AG09319 (cell line): ENCODE measurements around the gene MYO10.
A peak's percentile ranks its signal among the peaks of the same experiment; 100 is the strongest.

Experiments
- DNase-seq: peaks from one replicate; pipeline ENCODE4 v3.0.0-alpha.2; 2010; ENCODE audit warnings: low read depth; ENCODE audit errors: extremely low read depth
- CTCF ChIP-seq: IDR thresholded peaks from 2 replicates; pipeline ENCODE4 v1.5.1; 2011; ENCODE audit warnings: low read depth, mild to moderate bottlenecking, inconsistent platforms, low read length, moderate library complexity

The MYO10 gene

DNA sequence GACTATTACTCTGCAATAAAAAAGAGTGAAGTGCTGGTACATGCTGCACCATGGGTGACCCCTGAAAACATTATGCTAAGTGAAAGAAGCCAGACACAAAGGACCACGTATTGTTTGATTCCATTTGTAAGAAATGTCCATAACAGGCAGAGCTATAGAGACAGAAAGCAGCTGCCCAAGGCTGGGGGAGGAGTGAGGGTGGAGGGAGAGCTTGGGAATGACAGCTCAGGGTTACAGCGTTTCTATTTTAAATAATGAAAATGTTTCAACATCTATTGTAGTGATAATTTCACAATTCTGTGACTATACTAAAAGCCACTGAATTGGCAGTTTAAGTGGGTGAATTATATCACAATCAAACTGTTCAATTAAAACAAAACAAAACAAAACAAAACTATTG, 81.7 kb downstream of the MYO10 start:
- DNase-seq = no peak
- no peak for TF ChIP-seq CTCF

DNA sequence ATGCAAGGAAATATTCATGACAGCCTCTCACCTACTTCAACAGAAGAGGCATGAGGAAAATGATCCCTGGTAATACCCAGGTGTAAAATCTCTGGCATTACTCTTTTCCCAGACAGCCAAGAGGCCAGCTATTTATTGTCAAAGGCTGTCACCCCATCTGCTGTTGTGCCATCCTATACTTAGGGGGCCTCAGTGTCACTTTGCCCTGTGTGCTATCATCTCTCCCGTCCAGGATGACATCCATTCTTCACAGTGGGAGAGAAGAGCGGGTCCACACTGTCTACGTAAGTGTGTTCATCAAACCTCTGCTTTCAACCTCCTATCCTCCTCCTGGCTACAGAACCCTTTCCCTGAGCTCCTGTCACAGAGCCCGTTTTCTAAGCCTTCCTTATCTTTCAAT, 82.6 kb downstream of the MYO10 start:
- no peak for DNase-seq
- TF ChIP-seq CTCF = no peak

DNA sequence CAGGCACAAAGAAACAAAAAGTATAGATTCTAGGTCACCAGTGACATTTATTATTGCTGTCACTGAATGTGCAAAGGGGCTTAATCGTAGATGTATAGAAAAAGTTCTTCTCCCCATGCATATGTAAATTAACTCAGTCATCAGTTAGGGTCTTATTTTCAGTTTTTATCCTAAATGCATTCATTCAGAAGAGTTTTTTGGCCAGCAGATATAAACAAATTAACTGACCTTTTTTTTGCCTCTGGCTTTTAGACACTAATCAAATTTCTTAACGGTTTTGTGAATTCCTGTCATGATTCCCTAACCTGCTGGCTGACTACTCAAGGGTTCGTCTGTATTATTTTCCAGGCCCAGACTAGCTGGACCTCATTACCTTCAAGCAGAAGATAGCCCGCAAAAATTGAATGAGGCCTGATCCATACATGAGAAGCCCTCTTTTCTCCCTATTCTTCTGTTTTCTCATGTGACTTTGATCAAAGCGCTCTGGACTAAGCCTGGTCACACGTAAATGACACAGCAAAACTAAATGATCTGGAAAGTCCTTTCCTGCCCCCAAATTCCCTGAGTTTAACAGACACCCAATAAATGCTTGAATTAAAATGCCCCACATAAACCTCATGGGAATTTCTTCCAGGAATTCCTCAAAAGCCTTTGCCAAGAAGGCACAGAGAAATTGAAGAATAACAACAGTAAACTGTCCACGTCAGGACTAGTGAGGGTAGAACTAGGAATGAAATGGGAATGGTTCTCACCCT, 83.7 kb downstream of the MYO10 start:
- DNase-seq = no peak
- no peak for TF ChIP-seq CTCF

DNA sequence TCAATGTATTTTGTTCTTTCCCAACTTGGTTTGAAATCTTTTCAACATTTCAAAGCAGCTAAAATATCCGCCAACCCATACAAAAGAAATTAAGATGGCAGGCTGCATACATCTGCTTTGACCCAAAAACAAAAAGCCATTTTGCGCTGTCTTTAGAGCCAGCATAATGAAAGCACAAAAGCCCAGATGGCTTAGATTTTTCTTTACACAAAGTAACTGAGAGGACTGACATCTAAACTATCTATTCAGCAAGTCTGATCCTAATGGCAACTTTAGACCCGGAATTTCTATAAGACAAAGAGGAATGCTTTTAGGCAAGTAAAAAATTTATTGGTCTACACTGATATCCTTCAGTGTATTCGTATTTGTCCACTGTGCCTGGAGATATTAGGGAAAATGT, 86.3 kb downstream of the MYO10 start:
- no peak for TF ChIP-seq CTCF
- DNase-seq = no peak

DNA sequence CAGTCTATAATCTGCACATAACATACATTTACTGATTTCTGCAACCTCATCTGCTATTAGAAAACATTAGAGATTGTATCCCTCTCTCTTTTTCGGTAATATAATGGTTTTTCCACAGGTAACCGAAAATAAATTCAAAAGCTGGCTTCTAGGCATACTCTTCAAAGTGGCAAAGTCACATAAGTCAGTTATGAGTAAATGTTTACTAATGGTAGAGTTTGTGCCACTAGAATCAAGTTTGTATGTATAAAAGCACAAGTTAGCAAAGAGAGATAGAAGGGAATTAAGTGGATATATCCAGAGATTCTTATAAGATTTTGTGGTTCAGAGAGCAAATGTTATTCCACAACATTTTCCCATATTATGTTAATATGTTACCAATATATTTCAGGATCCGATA, 86.9 kb downstream of the MYO10 start:
- no peak for TF ChIP-seq CTCF
- no peak for DNase-seq

DNA sequence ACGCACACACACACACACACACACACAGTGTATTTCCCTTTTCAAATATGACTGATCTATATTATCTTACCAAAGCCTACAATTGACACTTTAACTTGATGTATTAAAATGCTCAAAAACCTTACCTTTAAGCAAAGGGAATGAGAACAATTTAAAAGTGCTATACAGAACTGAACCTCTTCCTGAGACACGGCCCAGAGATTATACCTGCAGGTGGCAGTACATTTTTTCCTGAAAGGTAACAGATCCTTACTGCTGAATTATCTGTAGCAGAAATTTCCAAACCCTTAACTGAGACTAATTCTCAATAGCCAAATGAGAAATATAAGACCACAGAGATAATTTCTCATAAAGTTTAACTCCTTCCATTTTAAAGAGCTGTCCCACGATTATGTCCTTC, 91.1 kb downstream of the MYO10 start:
- DNase-seq = no peak
- TF ChIP-seq CTCF = no peak

DNA sequence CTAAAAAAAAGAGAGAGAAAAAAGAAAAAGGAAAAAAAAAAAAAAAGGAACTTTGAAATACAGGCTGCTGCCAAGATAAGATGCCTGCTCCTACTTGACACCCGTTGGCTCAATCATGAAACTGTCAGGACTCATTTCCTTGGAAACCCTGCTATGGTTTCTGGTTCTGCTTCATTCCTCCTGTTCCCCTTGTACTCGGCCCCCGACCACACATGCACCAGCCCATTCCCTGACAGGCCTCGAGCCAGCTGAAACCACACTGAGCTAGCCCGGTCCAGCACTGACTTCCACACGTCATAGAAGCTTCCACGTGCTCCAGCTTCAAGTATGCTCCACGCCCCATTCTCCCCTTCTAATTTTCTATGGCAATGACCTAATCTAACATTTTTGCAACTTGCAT, 93.2 kb downstream of the MYO10 start:
- TF ChIP-seq CTCF = no peak

More for the DNA sequence above, 93.2 kb downstream of the MYO10 start:
- DNase-seq = peak; percentile 85
